Stimulated activated CD4-positive, alpha-beta T cell treated with anti-CD3 and anti-CD28 coated beads, Interleukin-12 subunit alpha, Interleukin-12 subunit beta, amount 100 ng/mL, for 48 hours (primary cell): ENCODE measurements around the gene SLC66A2.

Source experiments
- DNase-seq, 3 donors: peaks; one replicate each; pipeline ENCODE4 v3.0.0-alpha.2; 2020; ENCODE audit warnings: low read depth in 2 of 3, low spot score in 1 of 3

Gene SLC66A2

GRCh38 chr18:79852561-79853302, 98.7 kb downstream of the SLC66A2 start:
- DNase-seq: no peak
